NB4 (cell line): ENCODE results near the gene ACTN3.

Experiments used
- CTCF ChIP-seq: IDR thresholded peaks from one replicate; pipeline ENCODE4 v1.5.1; 2012; ENCODE audit warnings: low read depth, low read length
- POLR2A ChIP-seq: IDR thresholded peaks from 2 replicates; pipeline ENCODE4 v1.6.1; 2011; ENCODE audit warnings: mild to moderate bottlenecking; ENCODE audit not compliant: insufficient read length; ENCODE audit errors: extremely low read depth

GRCh38 chr11:66604155-66604554 is 57.5 kb downstream of the ACTN3 start:
- TF ChIP-seq CTCF (no peak), POLR2A (no peak)
